CD4-positive, CD25-positive, alpha-beta regulatory T cell (primary cell): ENCODE results near the gene UBE2H. TPM values are rescaled to one million over a fixed set of nuclear protein-coding genes. Genes with fewer than 3 reads are reported as not detected.

Experiments
- ATAC-seq, 2 donors: fragments of 150-1000 bp; cut with Tn5 transposase; one replicate each; pipeline ENCODE4 v1.10.0; 2021; ENCODE audit warnings: low read depth in 2 of 2, moderate number of reproducible peaks in 2 of 2, moderate library complexity in 1 of 2
- DNase-seq, 3 donors: peaks; one replicate each; pipeline versions ENCODE4 v3.0.0 to v3.0.0-alpha.2; 2012 to 2022; ENCODE audit warnings: mixed read lengths in 1 of 3
- H3K27ac ChIP-seq: one replicate; pipeline ENCODE4 v1.7.0; 2013; ENCODE audit warnings: mild to moderate bottlenecking, low read length; ENCODE audit not compliant: insufficient read depth, poor library complexity, severe bottlenecking
- H3K27me3 ChIP-seq: one replicate; pipeline ENCODE4 v1.7.0; 2013; ENCODE audit warnings: low read length; ENCODE audit not compliant: control insufficient read depth, insufficient read depth
- H3K36me3 ChIP-seq: one replicate; pipeline ENCODE4 v1.7.0; 2013; ENCODE audit warnings: mild to moderate bottlenecking, low read length, moderate library complexity; ENCODE audit not compliant: control insufficient read depth, insufficient read depth
- H3K4me1 ChIP-seq: 2 replicates; pipeline ENCODE4 v1.7.0; 2013; ENCODE audit warnings: mild to moderate bottlenecking, low read length; ENCODE audit not compliant: insufficient read depth, control insufficient read depth, poor library complexity, severe bottlenecking
- H3K4me3 ChIP-seq: one replicate; pipeline ENCODE4 v1.7.0; 2013; ENCODE audit warnings: low read depth, mild to moderate bottlenecking, low read length, moderate library complexity
- H3K9me3 ChIP-seq, 2 experiments: 1 replicate in 1 of 2; 2 replicates in 1 of 2; pipeline ENCODE4 v1.7.0; 2013; ENCODE audit warnings: low read length in 2 of 2, mild to moderate bottlenecking in 1 of 2, moderate library complexity in 1 of 2; ENCODE audit not compliant: control insufficient read depth in 2 of 2
- H3K27ac Mint-ChIP-seq, 3 donors: one replicate each; pipeline ENCODE4 v1.8.0; 2020 to 2022; ENCODE audit warnings: mild to moderate bottlenecking in 3 of 3, mixed read lengths in 3 of 3, moderate library complexity in 2 of 3
- H3K27me3 Mint-ChIP-seq: one replicate; pipeline ENCODE4 v1.8.0; 2022; ENCODE audit warnings: mild to moderate bottlenecking, mixed read lengths
- H3K36me3 Mint-ChIP-seq: one replicate; pipeline ENCODE4 v1.8.0; 2020; ENCODE audit warnings: mixed read lengths
- H3K4me1 Mint-ChIP-seq, 4 donors: one replicate each; pipeline ENCODE4 v1.8.0; 2020 to 2022; ENCODE audit warnings: mixed read lengths in 4 of 4, mild to moderate bottlenecking in 1 of 4
- H3K4me3 Mint-ChIP-seq, 4 donors: one replicate each; pipeline ENCODE4 v1.8.0; 2020 to 2022; ENCODE audit warnings: mild to moderate bottlenecking in 4 of 4, mixed read lengths in 4 of 4, moderate library complexity in 3 of 4
- H3K9me3 Mint-ChIP-seq, 7 donors: one replicate each; pipeline ENCODE4 v1.8.0; 2020 to 2022; ENCODE audit warnings: mixed read lengths in 7 of 7, mild to moderate bottlenecking in 3 of 7, moderate library complexity in 2 of 7
- polyA plus RNA-seq, 4 donors: library from polyadenylated mRNA; unstranded; fragments of 300-500 nt; fragmentation: Illumina TruSeq; gene quantifications; one replicate each; pipeline ENCODE4 v1.2.3, GENCODE V29; 2021
- total RNA-seq: library from RNA; stranded (reverse); gene quantifications from one replicate; pipeline ENCODE4 v1.2.3, GENCODE V29; 2022

Gene UBE2H
- total and polyA plus RNA-seq, 5 donors from 2014 or later: 50.7 to 109 (median 63.5) TPM

DNA sequence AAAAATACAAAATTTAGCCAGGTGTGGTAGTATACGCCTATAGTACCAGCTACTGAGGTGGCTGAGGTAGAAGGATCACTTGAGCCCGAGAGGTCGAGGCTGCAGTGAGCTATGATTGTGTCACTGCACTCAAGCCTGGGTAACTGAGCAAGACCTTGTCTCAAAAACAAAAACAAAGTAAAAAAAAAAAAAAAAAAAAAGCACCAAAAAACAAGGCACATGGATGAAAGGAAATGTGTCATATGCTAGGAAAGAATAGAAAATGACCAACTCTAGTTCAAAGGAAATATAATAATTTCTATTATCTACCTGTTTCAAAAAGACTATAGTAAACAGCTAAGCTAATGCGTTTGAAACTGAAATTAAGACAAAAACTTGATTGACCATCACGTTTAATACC, 33.8 kb downstream of the UBE2H start:
- DNase-seq: no peak
- no peaks in the 10 kb centered on the region for H3K27me3 Mint-ChIP-seq
- no peak overlapping the region for H3K4me3 ChIP-seq
- H3K4me1 Mint-ChIP-seq: peaks cover 37 to 70% (median 49%) of the 10 kb centered on the region in 4 donors
- peaks cover 13% of the 10 kb centered on the region for H3K36me3 ChIP-seq
- H3K4me3 Mint-ChIP-seq: no peak overlapping the region
- no peaks in the 10 kb centered on the region for H3K27me3 ChIP-seq
- H3K27ac Mint-ChIP-seq: no peak overlapping the region
- no peaks in the 10 kb centered on the region for H3K9me3 Mint-ChIP-seq
- peaks cover 16% of the 10 kb centered on the region for H3K36me3 Mint-ChIP-seq
- peaks cover 23% of the 10 kb centered on the region for H3K4me1 ChIP-seq
- no peak overlapping the region for H3K27ac ChIP-seq
- H3K9me3 ChIP-seq: no peaks in the 10 kb centered on the region
- no peak for ATAC-seq

DNA sequence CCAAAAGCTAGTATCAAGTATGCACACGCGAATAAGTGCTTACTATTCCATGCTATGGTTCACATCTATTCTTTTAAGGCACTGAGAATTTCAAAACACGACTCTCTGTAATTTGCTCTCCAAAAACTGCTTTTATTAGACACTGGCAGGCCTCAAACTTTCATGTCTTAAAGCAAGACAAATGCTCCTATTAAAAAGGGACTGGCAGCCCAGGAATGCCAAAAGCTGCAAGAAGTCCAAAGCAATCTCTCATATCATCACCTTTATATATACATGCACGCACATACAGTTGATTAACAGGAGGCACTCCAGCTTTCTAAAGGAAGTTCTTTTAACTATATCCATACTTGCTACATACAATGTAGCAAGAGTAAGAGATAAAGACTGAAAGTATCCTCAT, 34.8 kb downstream of the UBE2H start:
- Histone ChIP-seq H3K27ac (no peak overlapping the region), H3K36me3 (peaks cover 13% of the 10 kb centered on the region), H3K4me1 (peaks cover 19% of the 10 kb centered on the region), H3K27me3 (no peaks in the 10 kb centered on the region), H3K4me3 (no peak overlapping the region), H3K9me3 (no peaks in the 10 kb centered on the region)
- no peak for DNase-seq
- Mint-ChIP-seq H3K4me1 (peaks cover 37 to 73% (median 48%) of the 10 kb centered on the region in 4 donors), H3K9me3 (no peaks in the 10 kb centered on the region), H3K36me3 (peaks cover 25% of the 10 kb centered on the region), H3K4me3 (peak overlapping the region in 3 of 4 donors; percentile 10 to 53 (median 24)), H3K27me3 (peaks cover 5% of the 10 kb centered on the region), H3K27ac (peak overlapping the region in 1 of 3 donors; percentile 72)
- ATAC-seq: no peak

DNA sequence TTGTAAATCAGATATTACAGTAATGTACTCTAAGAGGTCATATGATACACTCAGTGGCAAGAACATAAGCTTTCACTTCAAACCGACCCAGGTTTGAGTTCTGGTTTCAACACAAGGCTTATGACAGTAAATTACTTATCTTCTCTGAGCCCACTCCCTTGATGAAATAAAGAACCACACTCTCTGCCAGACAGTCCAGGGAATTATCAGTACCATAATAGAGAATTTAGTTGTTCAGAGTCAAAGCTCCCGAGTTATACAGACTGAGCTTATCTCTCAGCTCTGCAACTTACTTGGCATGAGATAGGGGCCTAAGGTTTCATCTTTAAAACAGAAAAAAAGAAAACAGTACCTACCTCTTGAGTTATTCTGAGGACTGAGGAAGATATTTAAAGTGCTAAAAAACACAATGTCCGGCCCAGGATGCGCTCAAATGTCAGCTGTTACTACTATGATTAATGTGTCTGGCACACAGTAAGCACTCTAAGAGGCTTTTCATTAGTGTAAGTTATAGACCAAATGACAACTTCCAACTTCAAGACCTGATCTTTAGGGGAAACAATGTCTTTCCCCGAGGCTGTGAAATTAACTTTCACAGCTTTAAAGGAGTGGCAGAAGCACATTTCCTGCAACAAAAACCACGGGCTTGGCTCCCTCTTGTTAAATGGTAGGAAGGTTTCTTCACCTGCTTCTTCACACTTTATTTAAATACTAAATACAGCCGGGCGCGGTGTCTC, 38.1 kb downstream of the UBE2H start:
- Histone ChIP-seq H3K9me3 (no peaks in the 10 kb centered on the region), H3K27ac (no peak overlapping the region), H3K36me3 (peaks cover 6% of the 10 kb centered on the region), H3K4me3 (peak overlapping the region; percentile 44), H3K27me3 (no peaks in the 10 kb centered on the region), H3K4me1 (peaks cover 19% of the 10 kb centered on the region)
- Mint-ChIP-seq H3K27ac (peak overlapping the region in 2 of 3 donors; percentile 23 to 66), H3K27me3 (peaks cover 10% of the 10 kb centered on the region), H3K4me3 (peak overlapping the region; percentile 13 to 83 (median 62)), H3K9me3 (no peaks in the 10 kb centered on the region), H3K36me3 (peaks cover 37% of the 10 kb centered on the region), H3K4me1 (peaks cover 35 to 83% (median 61%) of the 10 kb centered on the region in 4 donors)
- DNase-seq (no peak), ATAC-seq (no peak)

DNA sequence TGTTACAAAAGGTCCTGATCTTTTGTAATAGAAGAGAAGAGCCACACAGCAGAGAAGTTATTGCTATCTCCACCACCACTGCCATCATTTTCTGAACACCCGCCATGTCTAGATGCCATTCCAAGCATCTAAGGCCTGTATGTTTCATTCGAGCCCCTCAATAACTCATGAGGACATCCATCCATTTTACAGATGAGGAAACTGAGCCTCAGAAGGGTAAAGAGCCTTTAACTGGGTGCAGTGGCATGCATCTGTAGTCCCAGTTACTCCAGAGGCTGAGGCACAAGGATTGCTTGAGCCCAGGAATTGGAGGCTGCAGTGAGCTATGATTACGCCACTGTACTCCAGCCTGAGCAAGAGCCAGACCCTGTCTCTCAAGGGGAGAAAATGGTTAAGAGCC, 39.3 kb downstream of the UBE2H start:
- DNase-seq (no peak), ATAC-seq (no peak)
- Mint-ChIP-seq H3K4me1 (peaks cover 36 to 84% (median 66%) of the 10 kb centered on the region in 4 donors), H3K27ac (no peak overlapping the region), H3K4me3 (peak overlapping the region in 2 of 4 donors; percentile 24 to 58), H3K36me3 (peaks cover 41% of the 10 kb centered on the region), H3K9me3 (no peaks in the 10 kb centered on the region), H3K27me3 (peaks cover 10% of the 10 kb centered on the region)
- Histone ChIP-seq H3K4me3 (no peak overlapping the region), H3K36me3 (no peaks in the 10 kb centered on the region), H3K27ac (no peak overlapping the region), H3K27me3 (no peaks in the 10 kb centered on the region), H3K4me1 (peaks cover 28% of the 10 kb centered on the region), H3K9me3 (no peaks in the 10 kb centered on the region)

DNA sequence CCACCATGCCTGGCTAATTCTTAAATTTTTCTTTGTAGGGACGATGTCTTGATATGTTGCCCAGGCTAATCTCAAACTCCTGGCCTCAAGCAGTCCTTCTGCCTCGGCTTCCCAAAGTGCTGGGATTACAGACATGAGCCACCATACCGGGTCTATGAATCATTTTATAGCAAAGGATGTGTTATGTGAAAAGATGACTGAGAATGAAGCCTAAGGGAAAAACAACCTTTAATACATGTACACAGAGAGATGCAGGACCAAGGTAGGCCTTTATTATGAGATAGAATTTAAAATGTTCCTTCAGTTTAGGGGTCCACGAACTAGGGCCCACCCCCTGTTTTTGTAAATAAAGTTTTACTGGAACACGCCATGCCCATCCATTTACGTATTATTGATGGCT, 41.0 kb downstream of the UBE2H start:
- peaks cover 0 to 5% (median 0%) of the 10 kb centered on the region in 7 donors for H3K9me3 Mint-ChIP-seq
- ATAC-seq: no peak

DNA sequence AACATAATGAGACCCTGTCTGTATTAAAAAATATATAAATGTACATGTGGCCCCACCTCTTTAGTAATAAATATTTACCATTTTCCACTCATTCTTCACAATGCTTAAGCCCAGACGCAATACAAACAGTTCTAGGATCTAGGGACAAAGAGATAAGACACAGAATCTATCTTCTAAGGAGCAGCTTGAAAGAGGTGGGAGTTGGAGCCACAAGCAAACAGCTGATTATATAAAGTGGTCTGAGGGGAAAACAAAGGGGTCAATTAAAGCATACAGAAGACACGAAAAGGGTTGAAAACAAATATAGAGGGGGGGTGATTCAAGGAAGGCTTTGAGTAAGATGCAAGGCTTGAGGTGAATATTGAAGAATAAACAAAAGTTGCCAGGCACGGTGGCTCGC, 43.1 kb downstream of the UBE2H start:
- no peak overlapping the region for H3K4me3 ChIP-seq
- Mint-ChIP-seq H3K4me3 (peak overlapping the region in 1 of 4 donors; percentile 24), H3K27ac (peak overlapping the region in 2 of 3 donors; percentile 75 to 85), H3K36me3 (peaks cover 51% of the 10 kb centered on the region), H3K4me1 (peaks cover 31 to 87% (median 70%) of the 10 kb centered on the region in 4 donors), H3K9me3 (peaks cover 0 to 11% (median 0%) of the 10 kb centered on the region in 7 donors), H3K27me3 (peaks cover 10% of the 10 kb centered on the region)
- H3K4me1 ChIP-seq: peaks cover 47% of the 10 kb centered on the region
- ATAC-seq (no peak), DNase-seq (no peak)
- H3K9me3 ChIP-seq: no peaks in the 10 kb centered on the region
- H3K36me3 ChIP-seq: peaks cover 5% of the 10 kb centered on the region
- H3K27ac ChIP-seq: no peak overlapping the region
- H3K27me3 ChIP-seq: no peaks in the 10 kb centered on the region

More for the DNA sequence above, 41.0 kb downstream of the UBE2H start:
- no peak for DNase-seq
- Mint-ChIP-seq H3K36me3 (peaks cover 40% of the 10 kb centered on the region), H3K27me3 (peaks cover 10% of the 10 kb centered on the region), H3K4me3 (no peak overlapping the region), H3K4me1 (peaks cover 43 to 86% (median 68%) of the 10 kb centered on the region in 4 donors), H3K27ac (peak overlapping the region in 1 of 3 donors; percentile 76)
- H3K9me3 ChIP-seq: no peaks in the 10 kb centered on the region
- no peaks in the 10 kb centered on the region for H3K27me3 ChIP-seq
- H3K4me3 ChIP-seq: no peak overlapping the region
- no peak overlapping the region for H3K27ac ChIP-seq
- H3K4me1 ChIP-seq: peaks cover 44% of the 10 kb centered on the region
- no peaks in the 10 kb centered on the region for H3K36me3 ChIP-seq

DNA sequence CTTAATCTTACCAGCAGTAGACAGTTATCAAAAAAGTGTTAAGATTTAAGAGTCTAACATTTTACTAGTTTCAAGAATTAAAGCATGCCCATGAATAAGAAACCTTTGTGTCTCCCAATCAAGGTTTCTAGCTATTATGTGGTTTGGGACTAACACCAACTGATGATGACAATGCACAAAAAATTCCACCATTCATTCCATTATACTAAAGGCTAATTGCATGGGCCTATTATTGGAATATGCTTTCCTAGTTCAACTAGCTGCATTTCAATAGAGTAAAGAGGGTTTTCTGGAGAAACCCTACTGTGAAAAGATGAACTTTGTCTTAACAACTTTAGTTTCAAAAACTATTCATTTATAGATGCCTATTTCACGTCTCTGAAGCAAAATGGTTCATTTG, 44.6 kb downstream of the UBE2H start:
- H3K9me3 Mint-ChIP-seq: peaks cover 0 to 11% (median 0%) of the 10 kb centered on the region in 7 donors
- peak overlapping the region in 2 of 3 donors; percentile 75 to 78 for H3K27ac Mint-ChIP-seq
- peaks cover 51% of the 10 kb centered on the region for H3K36me3 Mint-ChIP-seq
- peaks cover 6% of the 10 kb centered on the region for H3K27me3 Mint-ChIP-seq
- Histone ChIP-seq H3K4me3 (peak overlapping the region; percentile 79), H3K9me3 (no peaks in the 10 kb centered on the region), H3K4me1 (peaks cover 57% of the 10 kb centered on the region), H3K27ac (no peak overlapping the region), H3K27me3 (no peaks in the 10 kb centered on the region), H3K36me3 (peaks cover 7% of the 10 kb centered on the region)
- no peak for DNase-seq
- ATAC-seq: no peak
- peaks cover 31 to 84% (median 69%) of the 10 kb centered on the region in 4 donors for H3K4me1 Mint-ChIP-seq
- H3K4me3 Mint-ChIP-seq: peak overlapping the region; percentile 5 to 83 (median 50)
